OCI-LY7 (cell line): ENCODE results near the gene KLHL1. TPM values are rescaled to one million over a fixed set of nuclear protein-coding genes. Genes with fewer than 3 reads are reported as not detected.
"Not testable (repeated sequence)": the region's sequence is repeated elsewhere in the genome, so short reads cannot be mapped to it uniquely, and the experiment has no call there.

Source experiments
- Bru-seq: library from RNA; stranded (reverse); fragments of 400-500 nt; gene quantifications from one replicate; lab custom pipeline; 2021; lab: Mats Ljungman, UMichigan
- BruChase-seq, 2 experiments: library from RNA; stranded (reverse); fragments of 400-500 nt; gene quantifications; one replicate each; lab custom pipeline; 2021; lab: Mats Ljungman, UMichigan
- BruUV-seq: library from RNA; stranded (reverse); fragments of 400-500 nt; replicated peaks from 2 replicates; lab custom pipeline; 2021; lab: Mats Ljungman, UMichigan
- CTCF ChIA-PET: fragments of 300-600 bp; sonication (Branson Sonifier 250); formaldehyde crosslinking; loops from one replicate; lab custom pipeline; 2022; ENCODE audit warnings: antibody characterized with exemption; ENCODE audit not compliant: unreplicated experiment; lab: Charles Lee
- POLR2A ChIA-PET: fragments of 300-600 bp; sonication (Branson Sonifier 250); formaldehyde crosslinking; loops from one replicate; lab custom pipeline; 2022; ENCODE audit warnings: antibody characterized with exemption; lab: Charles Lee
- DNase-seq: peaks from one replicate; pipeline ENCODE4 v3.0.0-alpha.2; 2015; ENCODE audit warnings: low spot score
- H2AFZ ChIP-seq: fragments of 200-600 bp; sonication (generic), shearing (Covaris generic); 2 replicates; pipeline ENCODE4 v1.6.1; 2014; ENCODE audit warnings: mild to moderate bottlenecking, antibody characterized with exemption, low read length, moderate library complexity
- H3K27ac ChIP-seq: fragments of 200-600 bp; sonication (generic); 2 replicates; pipeline ENCODE4 v1.5.1; 2014; ENCODE audit warnings: mixed run types, low read depth, mild to moderate bottlenecking, moderate library complexity, low read length, inconsistent platforms; ENCODE audit not compliant: poor library complexity, severe bottlenecking
- H3K36me3 ChIP-seq: fragments of 200-600 bp; sonication (generic); 2 replicates; pipeline ENCODE4 v1.6.1; 2014; ENCODE audit warnings: mild to moderate bottlenecking, antibody characterized with exemption, low read length, moderate library complexity, mixed read lengths; ENCODE audit not compliant: insufficient read depth
- H3K4me1 ChIP-seq: fragments of 200-600 bp; sonication (generic); 2 replicates; pipeline ENCODE4 v1.5.1; 2014; ENCODE audit warnings: mild to moderate bottlenecking, low read length; ENCODE audit not compliant: insufficient read depth, poor library complexity, severe bottlenecking
- H3K4me2 ChIP-seq: fragments of 200-600 bp; sonication (generic); 2 replicates; pipeline ENCODE4 v1.6.1; 2014; ENCODE audit warnings: mild to moderate bottlenecking, low read length
- H3K4me3 ChIP-seq: fragments of 200-600 bp; sonication (generic); 2 replicates; pipeline ENCODE4 v1.5.1; 2014; ENCODE audit warnings: mild to moderate bottlenecking, low read depth, low read length; ENCODE audit not compliant: poor library complexity, severe bottlenecking
- H3K79me2 ChIP-seq: fragments of 200-600 bp; sonication (generic); 2 replicates; pipeline ENCODE4 v1.6.1; 2016; ENCODE audit warnings: low read depth, mild to moderate bottlenecking, low read length, moderate library complexity, mixed read lengths; ENCODE audit not compliant: insufficient read depth
- H3K9me2 ChIP-seq: fragments of 200-600 bp; sonication (generic); 2 replicates; pipeline ENCODE4 v1.6.1; 2016; ENCODE audit warnings: mild to moderate bottlenecking, low read length, mixed read lengths; ENCODE audit not compliant: insufficient read depth
- H3K9me3 ChIP-seq: fragments of 200-600 bp; sonication (generic); 2 replicates; pipeline ENCODE4 v1.6.1; 2014; ENCODE audit warnings: mild to moderate bottlenecking, mixed run types, low read length, mixed read lengths
- H4K20me1 ChIP-seq: fragments of 200-600 bp; sonication (generic); 2 replicates; pipeline ENCODE4 v1.6.1; 2014; ENCODE audit warnings: mild to moderate bottlenecking, antibody characterized with exemption, low read length, moderate library complexity, mixed read lengths; ENCODE audit not compliant: insufficient read depth
- EZH2phosphoT487 ChIP-seq: fragments of 200-600 bp; sonication (generic); IDR thresholded peaks from 2 replicates; pipeline ENCODE4 v1.6.1; 2018; ENCODE audit warnings: low read depth, borderline replicate concordance, mild to moderate bottlenecking, mixed run types, antibody characterized with exemption, low read length, moderate library complexity, mixed read lengths
- intact Hi-C: fragments of 100-400 bp; cut with micrococcal nuclease; formaldehyde crosslinking; loops from one replicate; pipeline ENCODE4 v1.10.0; 2022; ENCODE audit not compliant: unreplicated experiment
- long read RNA-seq: library from polyadenylated mRNA; stranded (forward); transcript quantifications from one replicate; pipeline ENCODE4 v2.0.0, GENCODE V29; 2022
- total RNA-seq, 2 experiments: library from RNA; depleted of rRNA in 1 of 2; stranded (reverse); fragments of >200 nt in 1 of 2; shearing (Covaris generic) in 1 of 2; gene quantifications; 2 replicates each; pipeline ENCODE4 v1.2.3, GENCODE V29; 2014 to 2022
- TF ChIP-seq, protein P1 (sequence below): fragments of 200-600 bp; sonication (generic); conservative IDR thresholded peaks from 2 replicates; pipeline ENCODE4 v1.5.1; 2014; ENCODE audit warnings: mild to moderate bottlenecking, antibody characterized with exemption, low read length, moderate library complexity, mixed read lengths

Gene KLHL1, protein sequence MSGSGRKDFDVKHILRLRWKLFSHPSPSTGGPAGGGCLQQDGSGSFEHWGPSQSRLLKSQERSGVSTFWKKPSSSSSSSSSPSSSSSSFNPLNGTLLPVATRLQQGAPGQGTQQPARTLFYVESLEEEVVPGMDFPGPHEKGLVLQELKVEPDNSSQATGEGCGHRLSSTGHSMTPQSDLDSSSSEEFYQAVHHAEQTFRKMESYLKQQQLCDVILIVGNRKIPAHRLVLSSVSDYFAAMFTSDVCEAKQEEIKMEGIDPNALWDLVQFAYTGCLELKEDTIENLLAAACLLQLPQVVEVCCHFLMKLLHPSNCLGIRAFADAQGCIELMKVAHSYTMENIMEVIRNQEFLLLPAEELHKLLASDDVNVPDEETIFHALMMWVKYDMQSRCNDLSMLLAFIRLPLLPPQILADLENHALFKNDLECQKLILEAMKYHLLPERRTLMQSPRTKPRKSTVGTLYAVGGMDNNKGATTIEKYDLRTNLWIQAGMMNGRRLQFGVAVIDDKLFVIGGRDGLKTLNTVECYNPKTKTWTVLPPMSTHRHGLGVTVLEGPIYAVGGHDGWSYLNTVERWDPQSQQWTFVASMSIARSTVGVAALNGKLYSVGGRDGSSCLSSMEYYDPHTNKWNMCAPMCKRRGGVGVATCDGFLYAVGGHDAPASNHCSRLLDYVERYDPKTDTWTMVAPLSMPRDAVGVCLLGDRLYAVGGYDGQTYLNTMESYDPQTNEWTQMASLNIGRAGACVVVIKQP
- total RNA-seq (2014; rRNA removed; shearing (Covaris generic)) (not detected in 2 replicates), total RNA-seq (2022) (not detected in 2 replicates), Bru-seq, nascent RNA (not detected), BruChase-seq, experiment 1, labeled RNA remaining after a 6-hour chase (not detected), BruChase-seq, experiment 2, labeled RNA remaining after a 2-hour chase (not detected)
- long read RNA-seq, result 0 reads

GRCh38 chr13:70108356-70109105 lies at the start of gene KLHL1:
KLHL1 (minus strand) TSS chr13:70108452; CDS start chr13:70107699, 753 bp downstream.
- Histone ChIP-seq H3K4me1 (no peaks in the 10 kb centered on the region), H3K36me3 (no peaks in the 10 kb centered on the region), H3K27ac (no peak within 1 kb of the TSS), H2AFZ (no peak within 1 kb of the TSS), H3K9me2 (no peaks in the 10 kb centered on the region), H3K9me3 (no peaks in the 10 kb centered on the region), H4K20me1 (no peaks in the 10 kb centered on the region), H3K4me2 (no peak within 1 kb of the TSS), H3K4me3 (no peak within 1 kb of the TSS), H3K79me2 (no peaks in the 10 kb centered on the region)
- BruUV-seq, result no TSS peak
- intact Hi-C loops, result no loop called here
- TF ChIP-seq EZH2phosphoT487, result no peak
- TF ChIP-seq, protein P1, sequence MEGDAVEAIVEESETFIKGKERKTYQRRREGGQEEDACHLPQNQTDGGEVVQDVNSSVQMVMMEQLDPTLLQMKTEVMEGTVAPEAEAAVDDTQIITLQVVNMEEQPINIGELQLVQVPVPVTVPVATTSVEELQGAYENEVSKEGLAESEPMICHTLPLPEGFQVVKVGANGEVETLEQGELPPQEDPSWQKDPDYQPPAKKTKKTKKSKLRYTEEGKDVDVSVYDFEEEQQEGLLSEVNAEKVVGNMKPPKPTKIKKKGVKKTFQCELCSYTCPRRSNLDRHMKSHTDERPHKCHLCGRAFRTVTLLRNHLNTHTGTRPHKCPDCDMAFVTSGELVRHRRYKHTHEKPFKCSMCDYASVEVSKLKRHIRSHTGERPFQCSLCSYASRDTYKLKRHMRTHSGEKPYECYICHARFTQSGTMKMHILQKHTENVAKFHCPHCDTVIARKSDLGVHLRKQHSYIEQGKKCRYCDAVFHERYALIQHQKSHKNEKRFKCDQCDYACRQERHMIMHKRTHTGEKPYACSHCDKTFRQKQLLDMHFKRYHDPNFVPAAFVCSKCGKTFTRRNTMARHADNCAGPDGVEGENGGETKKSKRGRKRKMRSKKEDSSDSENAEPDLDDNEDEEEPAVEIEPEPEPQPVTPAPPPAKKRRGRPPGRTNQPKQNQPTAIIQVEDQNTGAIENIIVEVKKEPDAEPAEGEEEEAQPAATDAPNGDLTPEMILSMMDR, result no peak
- CTCF ChIA-PET, result no interaction called here
- POLR2A ChIA-PET, result no interaction called here
- DNase-seq, result no peak

DNA sequence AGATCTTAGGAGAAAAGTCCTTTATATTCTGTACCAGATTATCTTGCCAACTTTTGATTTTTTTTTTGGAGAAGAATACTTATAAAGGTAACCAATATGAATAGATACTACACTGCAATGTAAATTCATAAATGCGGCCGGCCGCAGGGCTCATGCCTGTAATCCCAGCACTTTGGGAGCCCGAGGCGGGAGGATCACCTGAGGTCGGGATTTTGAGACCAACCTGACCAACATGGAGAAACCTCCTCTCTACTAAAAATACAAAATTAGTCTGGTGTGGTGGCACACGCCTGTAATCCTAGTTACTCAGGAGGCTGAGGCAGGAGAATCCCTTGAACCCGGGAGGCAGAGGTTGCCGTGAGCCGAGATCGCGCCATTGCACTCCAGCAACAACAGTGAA lies 34.4 kb upstream of the KLHL1 start:
- H3K4me2 ChIP-seq, H3K4me1 ChIP-seq, H3K27ac ChIP-seq, DNase-seq, H3K79me2 ChIP-seq, POLR2A ChIA-PET, H2AFZ ChIP-seq, H3K9me2 ChIP-seq, H4K20me1 ChIP-seq, H3K36me3 ChIP-seq, intact Hi-C loops, CTCF ChIA-PET, H3K4me3 ChIP-seq, BruUV-seq, H3K9me3 ChIP-seq: not testable (repeated sequence)

- Histone ChIP-seq H2AFZ (no peak overlapping the region), H4K20me1 (no peaks in the 10 kb centered on the region), H3K36me3 (no peaks in the 10 kb centered on the region), H3K4me3 (no peak overlapping the region), H3K4me2 (no peak overlapping the region), H3K9me2 (no peaks in the 10 kb centered on the region), H3K9me3 (no peaks in the 10 kb centered on the region), H3K4me1 (no peaks in the 10 kb centered on the region), H3K27ac (no peak overlapping the region), H3K79me2 (no peaks in the 10 kb centered on the region)
- no peak for DNase-seq
- CTCF ChIA-PET, result no interaction called here
- TF ChIP-seq, protein P1, result no peak
- TF ChIP-seq EZH2phosphoT487, result no peak
- intact Hi-C loops, result no loop called here
- no TSS peak for BruUV-seq
- POLR2A ChIA-PET, result no interaction called here
These were observed 19.8 kb upstream of the KLHL1 start for GRCh38 chr13:70128098-70128497.
